Mammary microvascular endothelial cell (primary cell): ENCODE results near the gene MYRIP. TPM values are rescaled to one million over a fixed set of nuclear protein-coding genes. Genes with fewer than 3 reads are reported as not detected.

ENCODE experiments used
- total RNA-seq: library from RNA; depleted of rRNA; stranded (reverse); fragments of >200 nt; gene quantifications from 2 replicates; pipeline ENCODE4 v1.2.3, GENCODE V29; 2015

Gene MYRIP
- 3.8 and 4.9 TPM in 2 replicates for total RNA-seq

DNA sequence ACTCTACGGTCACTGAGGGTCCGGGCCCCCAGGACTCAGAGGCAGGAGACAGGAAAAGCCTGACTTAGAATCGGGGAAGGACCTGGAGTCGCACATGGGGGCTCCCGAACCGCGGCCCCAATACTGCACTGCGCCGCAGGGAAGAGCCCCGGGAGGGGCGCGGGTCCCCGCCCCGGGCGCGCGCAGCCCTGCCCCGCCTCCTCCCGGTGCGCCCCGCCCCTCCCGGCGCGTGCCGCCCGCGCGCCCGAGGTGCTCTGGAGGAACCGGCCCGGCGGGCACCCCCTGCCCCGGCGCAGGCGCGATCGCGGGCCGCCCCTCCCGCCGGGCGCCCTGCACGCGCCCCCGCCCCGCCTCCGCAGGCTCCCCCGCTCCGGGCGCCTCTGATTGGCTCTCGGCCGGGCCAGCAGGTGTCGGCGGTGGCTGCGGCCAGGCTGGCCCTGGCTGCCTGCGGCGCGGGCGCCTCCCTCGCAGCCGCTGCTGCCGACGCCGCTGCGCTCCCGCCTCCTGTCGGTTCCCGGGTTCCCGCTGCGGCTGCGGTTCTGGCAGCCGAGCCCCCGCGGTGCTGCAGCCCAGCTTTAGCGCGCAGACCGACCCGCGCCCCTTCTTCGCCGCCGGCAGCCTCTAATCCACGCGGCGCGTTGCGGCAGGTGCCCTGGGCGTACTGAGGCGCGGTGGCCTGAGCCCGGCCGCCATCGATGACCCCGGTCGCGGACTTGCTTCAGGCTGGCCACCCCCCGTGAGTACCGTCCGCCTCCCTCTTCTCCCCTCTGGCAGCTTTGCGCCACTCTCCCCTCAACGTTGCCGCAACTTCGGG lies at the start of gene MYRIP:
Gene MYRIP, plus strand, starts transcription at position 429 of the 814 bp plus-strand sequence. CDS start 91,208 bp downstream, outside the sequence.

DNA sequence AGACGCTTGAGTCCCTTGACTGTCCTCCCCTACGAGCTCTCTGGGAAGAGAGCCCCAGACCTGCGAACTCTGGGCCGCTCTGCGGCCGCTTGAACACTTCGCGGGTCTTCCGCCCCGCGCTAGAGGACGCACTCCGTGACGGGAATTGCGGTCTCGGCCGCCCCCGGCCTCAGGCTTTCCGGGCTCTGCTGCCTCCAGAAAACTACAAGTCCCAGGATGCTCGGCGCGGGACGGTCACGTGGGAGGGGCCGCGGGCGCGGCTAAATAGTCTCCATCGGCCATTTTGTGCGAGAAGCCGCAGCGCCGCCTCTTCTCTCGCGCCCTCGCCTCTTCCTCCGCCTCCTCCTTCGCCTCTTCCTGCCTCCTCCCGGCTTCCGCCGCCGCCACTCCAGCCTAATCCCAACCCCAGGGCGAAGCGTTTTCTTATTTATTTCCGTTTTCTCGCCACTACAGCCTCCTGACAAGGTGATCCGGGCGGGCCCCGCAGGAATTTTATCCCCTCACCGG lies 500.1 kb downstream of the MYRIP start, which contains the start of gene EIF1B:
Gene EIF1B, plus strand, starts transcription at position 290 of the 507 bp plus-strand sequence. CDS start 235 bp downstream, outside the sequence.

